Glutamatergic neuron (in vitro differentiated cells): ENCODE measurements around the gene TMCC1. TPM values are rescaled to one million over a fixed set of nuclear protein-coding genes. Genes with fewer than 3 reads are reported as not detected.
"Not testable (repeated sequence)": the region's sequence is repeated elsewhere in the genome, so short reads cannot be mapped to it uniquely, and the experiment has no call there.

Experiments
- DNase-seq: peaks from one replicate; pipeline ENCODE4 v3.0.0; 2022
- H3K27ac Mint-ChIP-seq: one replicate; pipeline ENCODE4 v1.8.0; 2020; ENCODE audit warnings: mild to moderate bottlenecking, mixed read lengths, inconsistent platforms; ENCODE audit not compliant: unreplicated experiment
- H3K27me3 Mint-ChIP-seq: one replicate; pipeline ENCODE4 v1.8.0; 2020; ENCODE audit warnings: mild to moderate bottlenecking, moderate library complexity, mixed read lengths, inconsistent platforms; ENCODE audit not compliant: unreplicated experiment
- H3K36me3 Mint-ChIP-seq: one replicate; pipeline ENCODE4 v1.8.0; 2020; ENCODE audit warnings: mild to moderate bottlenecking, mixed read lengths, inconsistent platforms; ENCODE audit not compliant: unreplicated experiment
- H3K4me1 Mint-ChIP-seq: one replicate; pipeline ENCODE4 v1.8.0; 2020; ENCODE audit warnings: mild to moderate bottlenecking, low read depth, mixed read lengths, inconsistent platforms; ENCODE audit not compliant: unreplicated experiment
- H3K4me3 Mint-ChIP-seq: one replicate; pipeline ENCODE4 v1.8.0; 2020; ENCODE audit warnings: mild to moderate bottlenecking, mixed read lengths, inconsistent platforms; ENCODE audit not compliant: unreplicated experiment
- H3K9me3 Mint-ChIP-seq: one replicate; pipeline ENCODE4 v1.8.0; 2020; ENCODE audit warnings: mild to moderate bottlenecking, moderate library complexity, mixed read lengths, inconsistent platforms; ENCODE audit not compliant: unreplicated experiment
- total RNA-seq: library from RNA; stranded (reverse); fragmentation: NEBNext Ultra II Directional; extraction: Animal tissue kit (Norgen Biotek cat#: 25700); gene quantifications from one replicate; pipeline ENCODE4 v1.2.1, GENCODE V29; 2021; ENCODE audit not compliant: unreplicated experiment
- TF ChIP-seq, protein P1 (sequence below): fragments of 200-600 bp; sonication (generic); IDR thresholded peaks from one replicate; pipeline ENCODE4 v1.5.0; 2021; ENCODE audit not compliant: partially characterized antibody, unreplicated experiment

Gene TMCC1
- total RNA-seq, 1 donor from 2014 or later, result 42.2 TPM

GRCh38 chr3:129881261-129881660, 12.2 kb downstream of the TMCC1 start:
- DNase-seq, result no peak
- no peaks in the 10 kb centered on the region for H3K36me3 Mint-ChIP-seq
- H3K4me1 Mint-ChIP-seq, result no peaks in the 10 kb centered on the region
- peaks cover 4% of the 10 kb centered on the region for H3K9me3 Mint-ChIP-seq
- no peak overlapping the region for H3K27ac Mint-ChIP-seq
- peaks cover 4% of the 10 kb centered on the region for H3K27me3 Mint-ChIP-seq
- TF ChIP-seq, protein P1, sequence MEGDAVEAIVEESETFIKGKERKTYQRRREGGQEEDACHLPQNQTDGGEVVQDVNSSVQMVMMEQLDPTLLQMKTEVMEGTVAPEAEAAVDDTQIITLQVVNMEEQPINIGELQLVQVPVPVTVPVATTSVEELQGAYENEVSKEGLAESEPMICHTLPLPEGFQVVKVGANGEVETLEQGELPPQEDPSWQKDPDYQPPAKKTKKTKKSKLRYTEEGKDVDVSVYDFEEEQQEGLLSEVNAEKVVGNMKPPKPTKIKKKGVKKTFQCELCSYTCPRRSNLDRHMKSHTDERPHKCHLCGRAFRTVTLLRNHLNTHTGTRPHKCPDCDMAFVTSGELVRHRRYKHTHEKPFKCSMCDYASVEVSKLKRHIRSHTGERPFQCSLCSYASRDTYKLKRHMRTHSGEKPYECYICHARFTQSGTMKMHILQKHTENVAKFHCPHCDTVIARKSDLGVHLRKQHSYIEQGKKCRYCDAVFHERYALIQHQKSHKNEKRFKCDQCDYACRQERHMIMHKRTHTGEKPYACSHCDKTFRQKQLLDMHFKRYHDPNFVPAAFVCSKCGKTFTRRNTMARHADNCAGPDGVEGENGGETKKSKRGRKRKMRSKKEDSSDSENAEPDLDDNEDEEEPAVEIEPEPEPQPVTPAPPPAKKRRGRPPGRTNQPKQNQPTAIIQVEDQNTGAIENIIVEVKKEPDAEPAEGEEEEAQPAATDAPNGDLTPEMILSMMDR, result no peak
- no peak overlapping the region for H3K4me3 Mint-ChIP-seq

DNA sequence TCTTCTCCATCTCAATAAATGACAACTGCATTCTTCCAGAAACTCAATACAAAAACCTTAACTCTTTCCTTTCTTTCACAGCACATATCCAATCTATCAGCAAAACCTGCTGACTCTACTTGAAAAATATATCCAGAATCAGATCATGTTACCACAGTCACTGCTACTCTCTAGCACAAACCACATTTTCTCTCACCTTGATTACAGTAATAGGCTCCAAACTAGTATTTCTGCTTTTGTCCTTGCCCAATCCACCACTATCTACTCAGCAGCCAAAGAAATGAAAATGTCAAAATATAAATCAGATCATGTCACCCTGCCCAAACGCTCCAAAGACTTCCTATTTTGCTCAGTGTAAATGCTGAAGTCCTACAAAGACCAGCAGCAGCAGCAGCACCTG, 15.2 kb downstream of the TMCC1 start:
- no peak overlapping the region for H3K27ac Mint-ChIP-seq

DNA sequence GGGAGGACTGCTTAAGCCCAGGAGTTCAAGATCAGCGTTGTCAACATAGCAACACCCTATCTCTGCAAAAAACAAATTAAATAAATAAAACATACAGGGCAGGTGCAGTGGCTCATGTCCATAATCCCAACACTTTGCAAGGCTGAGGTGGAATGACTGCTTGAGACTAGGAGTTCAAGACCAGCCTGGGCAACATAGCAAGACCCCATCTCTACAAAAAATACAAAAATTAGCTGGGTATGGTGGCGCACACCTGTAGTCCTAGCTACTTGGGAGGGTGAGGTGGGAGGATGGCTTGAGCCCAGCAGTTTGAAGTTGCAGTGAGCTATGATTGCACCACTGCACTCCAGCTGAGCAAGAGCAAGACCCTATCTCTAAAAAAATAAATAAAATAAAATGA, 19.0 kb downstream of the TMCC1 start:
- H3K36me3 Mint-ChIP-seq, H3K4me1 Mint-ChIP-seq, H3K9me3 Mint-ChIP-seq, DNase-seq, H3K4me3 Mint-ChIP-seq, H3K27me3 Mint-ChIP-seq, H3K27ac Mint-ChIP-seq: not testable (repeated sequence)

More for the DNA sequence above, 15.2 kb downstream of the TMCC1 start:
- H3K9me3 Mint-ChIP-seq, result peaks cover 4% of the 10 kb centered on the region
- no peaks in the 10 kb centered on the region for H3K36me3 Mint-ChIP-seq
- H3K4me3 Mint-ChIP-seq, result no peak overlapping the region
- no peaks in the 10 kb centered on the region for H3K4me1 Mint-ChIP-seq
- TF ChIP-seq, protein P1, result no peak
- DNase-seq, result no peak
- H3K27me3 Mint-ChIP-seq, result peaks cover 4% of the 10 kb centered on the region

- Mint-ChIP-seq H3K4me1 (no peaks in the 10 kb centered on the region), H3K27me3 (peaks cover 2% of the 10 kb centered on the region), H3K27ac (no peak overlapping the region), H3K36me3 (no peaks in the 10 kb centered on the region), H3K4me3 (no peak overlapping the region), H3K9me3 (no peaks in the 10 kb centered on the region)
- no peak for DNase-seq
- TF ChIP-seq, protein P1, result no peak
Measured at GRCh38 chr3:129868912-129869311, 24.6 kb downstream of the TMCC1 start.

DNA sequence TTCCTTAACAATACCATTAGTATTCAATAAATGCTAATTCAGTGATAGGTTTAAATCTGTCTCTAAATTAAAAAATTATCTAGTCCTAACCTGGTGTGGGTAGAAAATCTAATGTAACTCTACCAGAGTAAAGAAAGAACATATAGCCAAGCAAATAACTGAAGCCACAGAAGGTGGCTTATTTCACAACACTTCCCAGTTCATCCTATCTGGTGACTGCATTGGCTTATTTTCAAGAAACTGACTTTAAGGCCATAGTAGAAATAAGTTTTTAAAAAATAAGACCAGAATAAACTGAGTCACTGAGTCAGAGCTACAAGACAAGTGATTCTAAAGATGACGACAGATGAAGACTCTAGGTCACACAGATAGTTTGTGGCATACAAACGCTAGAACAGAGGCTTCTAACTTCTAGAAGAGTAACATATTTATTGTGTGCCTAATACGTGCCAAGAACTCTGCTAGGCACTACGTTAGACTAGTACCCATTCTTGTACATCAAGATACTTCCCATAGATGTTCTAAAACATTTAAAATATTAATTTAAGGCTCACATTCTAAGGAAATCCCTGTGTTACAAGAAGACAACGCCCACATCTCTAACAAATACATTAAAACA, 25.9 kb downstream of the TMCC1 start:
- Mint-ChIP-seq H3K4me3 (no peak overlapping the region), H3K27ac (no peak overlapping the region), H3K9me3 (no peaks in the 10 kb centered on the region)

More for the DNA sequence above, 25.9 kb downstream of the TMCC1 start:
- Mint-ChIP-seq H3K4me1 (no peaks in the 10 kb centered on the region), H3K36me3 (no peaks in the 10 kb centered on the region), H3K27me3 (peaks cover 2% of the 10 kb centered on the region)
- DNase-seq, result no peak
- TF ChIP-seq, protein P1, result no peak
